Measurements from ENCODE around the gene CERT1.

The CERT1 gene

GRCh38 chr5:75381456-75381855 is 130.0 kb downstream of the CERT1 start:
- no peak for DNase-seq

DNA sequence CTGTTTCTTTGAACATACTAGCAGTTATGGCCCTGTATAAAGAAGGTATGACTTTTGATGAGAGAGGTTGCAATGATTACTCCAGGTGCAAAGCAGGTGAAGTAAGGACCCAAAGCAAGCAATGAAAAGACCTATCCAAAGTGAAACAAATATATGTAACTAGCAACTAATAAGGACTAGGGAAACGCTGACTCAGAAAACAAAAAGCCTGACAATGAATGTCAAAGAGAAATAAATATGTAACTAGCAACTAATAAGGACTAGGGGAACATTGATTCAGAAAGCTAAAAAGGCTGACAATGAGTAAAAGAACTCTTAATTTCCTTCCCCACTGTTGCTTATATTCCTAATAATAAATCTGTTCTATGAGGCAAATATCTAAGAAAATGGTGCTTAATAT is 131.3 kb downstream of the CERT1 start:
- DNase-seq: no peak

DNA sequence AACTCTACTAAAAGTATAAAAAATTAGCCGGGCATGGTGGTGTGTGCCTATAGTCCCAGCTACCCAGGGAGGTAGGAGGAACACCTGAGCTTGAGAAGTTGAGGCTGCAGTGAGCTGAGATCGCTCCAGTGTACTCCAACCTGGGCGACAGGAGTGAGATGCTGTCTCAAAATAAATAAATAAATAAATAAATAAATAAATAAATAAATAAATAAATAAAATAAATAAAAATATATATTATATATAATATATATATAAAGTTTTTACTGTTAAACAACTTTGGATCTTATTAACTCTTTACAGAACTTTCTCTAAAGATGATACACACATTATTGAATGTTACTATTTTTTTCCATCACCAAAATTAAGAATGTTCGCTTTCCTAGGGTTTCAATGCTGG is 136.0 kb downstream of the CERT1 start:
- no peak for DNase-seq

DNA sequence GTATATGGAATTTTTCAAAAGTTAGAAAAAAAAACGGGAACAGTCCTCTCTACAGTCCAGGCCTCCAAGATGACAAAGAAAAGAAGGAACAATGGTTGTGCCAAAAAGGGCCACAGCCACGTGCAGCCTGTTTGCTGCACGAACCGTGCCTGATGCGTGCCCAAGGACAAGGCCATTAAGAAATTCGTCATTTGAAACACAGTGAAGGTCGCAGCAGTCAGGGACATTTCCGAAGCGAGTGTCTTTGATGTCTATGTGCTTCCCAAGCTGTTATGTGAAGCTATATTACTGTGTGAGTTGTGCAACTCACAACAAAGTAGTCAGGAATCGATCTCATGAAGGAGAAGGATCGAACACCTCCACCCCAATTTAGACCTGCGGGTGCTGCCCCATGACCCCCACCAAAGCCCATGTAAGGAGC is 137.0 kb downstream of the CERT1 start:
- no peak for DNase-seq

- no peak for DNase-seq
Observed at GRCh38 chr5:75373862-75374261, 137.6 kb downstream of the CERT1 start.

GRCh38 chr5:75368391-75368790 is 143.0 kb downstream of the CERT1 start:
- DNase-seq: no peak

DNA sequence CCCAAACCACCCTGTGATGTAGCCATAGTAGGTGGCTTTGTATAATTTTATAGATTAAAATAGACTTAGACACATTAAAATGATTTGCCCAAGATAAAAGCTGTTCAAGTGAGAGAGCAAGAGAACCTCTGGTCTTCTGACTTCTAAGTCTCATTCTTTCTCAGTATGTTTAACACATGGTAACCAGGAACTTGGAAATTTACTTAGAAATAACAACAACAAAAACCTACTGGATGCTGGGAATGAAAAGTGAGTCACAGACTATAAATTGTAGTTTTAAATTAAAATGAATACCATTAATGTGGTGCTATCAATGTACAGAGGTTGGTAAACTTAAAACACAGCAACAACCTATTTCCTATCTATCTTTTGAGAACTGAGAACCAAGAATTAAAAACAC is 144.0 kb downstream of the CERT1 start:
- DNase-seq: no peak

DNA sequence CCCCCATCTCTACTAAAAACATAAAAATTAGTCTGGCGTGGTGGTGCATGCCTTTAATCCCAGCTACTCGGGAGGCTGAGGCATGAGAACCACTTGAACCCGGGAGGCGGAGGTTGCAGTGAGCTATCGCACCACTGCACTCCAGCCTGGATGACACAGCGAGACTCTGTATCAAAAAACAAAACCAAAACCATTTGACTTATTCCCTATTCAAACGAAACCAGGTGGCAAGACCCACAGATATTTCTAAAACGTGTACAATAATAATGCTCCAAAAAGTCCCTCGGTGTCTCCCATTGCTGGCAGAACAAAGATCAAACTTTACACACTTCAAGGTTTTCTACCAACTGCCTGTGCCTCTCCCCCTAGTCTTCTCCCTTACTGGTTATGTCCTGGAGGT is 144.6 kb downstream of the CERT1 start:
- no peak for DNase-seq

- no peak for DNase-seq
Observed at GRCh38 chr5:75365740-75366139, 145.7 kb downstream of the CERT1 start.

DNA sequence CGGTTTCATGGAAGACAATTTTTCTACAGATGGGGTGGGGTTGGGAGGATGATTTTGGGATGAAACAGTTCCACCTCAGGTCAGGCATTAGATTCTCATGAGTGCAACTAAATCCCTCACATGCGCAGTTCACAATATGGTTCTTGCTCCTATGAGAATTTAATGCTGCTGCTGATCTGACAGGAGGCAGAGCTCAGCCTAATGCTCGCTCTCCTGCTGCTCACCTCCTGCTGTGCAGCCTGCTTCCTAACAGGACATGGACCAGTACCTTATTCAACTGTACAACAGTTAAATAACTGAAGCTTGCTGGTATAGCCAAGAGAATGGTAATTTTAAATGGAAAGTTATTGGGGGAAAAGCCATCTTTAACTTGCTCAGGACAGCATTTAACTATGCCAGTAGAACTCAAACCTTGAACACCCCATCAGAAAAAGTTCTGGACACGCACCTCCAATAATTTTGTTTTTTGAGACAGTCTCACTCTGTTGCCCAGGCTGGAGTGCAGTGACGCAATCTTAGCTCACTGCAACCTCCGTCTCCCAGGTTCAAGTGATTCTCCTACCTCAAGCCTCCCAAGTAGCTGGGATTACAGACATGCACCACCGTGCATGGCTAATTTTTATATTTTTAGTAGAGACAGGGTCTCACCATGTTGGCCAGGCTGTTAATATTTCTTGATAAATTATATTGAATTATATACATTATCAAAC is 146.7 kb downstream of the CERT1 start:
- no peak for DNase-seq

DNA sequence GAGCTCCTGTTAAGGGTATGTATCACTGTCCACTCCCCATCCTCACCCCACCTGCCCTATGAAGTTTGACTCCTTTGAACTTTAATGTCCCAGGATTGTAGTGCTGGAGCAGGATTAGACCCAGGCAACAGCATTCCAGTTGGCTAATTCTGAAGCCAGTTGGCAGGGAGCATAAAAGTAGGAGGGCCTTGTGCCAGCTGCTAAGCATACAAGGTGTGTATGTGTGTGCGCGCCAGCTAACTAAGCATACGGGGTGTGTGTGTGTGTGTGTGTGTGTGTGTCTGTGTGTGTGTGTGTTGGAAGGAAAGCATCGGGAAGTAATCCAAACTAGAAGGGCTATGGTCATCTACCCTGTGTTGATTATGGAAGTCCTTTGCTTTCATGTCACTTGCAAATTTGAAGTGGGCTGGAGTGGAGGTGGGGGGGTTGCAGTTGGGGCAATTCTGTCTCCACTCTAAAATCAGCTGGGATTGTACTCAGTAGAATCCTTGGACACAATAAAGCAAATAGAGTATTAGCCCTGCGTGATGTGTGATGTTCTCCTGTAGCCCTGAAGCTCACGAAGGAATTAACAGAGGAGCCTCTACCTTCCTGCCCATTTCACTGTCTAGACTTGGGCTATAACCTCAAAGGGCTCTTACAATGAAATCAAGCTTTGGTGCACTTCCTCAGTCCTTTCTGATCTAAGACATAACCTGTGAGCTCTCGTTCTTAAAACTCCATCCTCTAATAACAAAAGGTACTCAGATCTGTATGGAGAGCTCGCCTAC is 147.5 kb downstream of the CERT1 start:
- DNase-seq: no peak

DNA sequence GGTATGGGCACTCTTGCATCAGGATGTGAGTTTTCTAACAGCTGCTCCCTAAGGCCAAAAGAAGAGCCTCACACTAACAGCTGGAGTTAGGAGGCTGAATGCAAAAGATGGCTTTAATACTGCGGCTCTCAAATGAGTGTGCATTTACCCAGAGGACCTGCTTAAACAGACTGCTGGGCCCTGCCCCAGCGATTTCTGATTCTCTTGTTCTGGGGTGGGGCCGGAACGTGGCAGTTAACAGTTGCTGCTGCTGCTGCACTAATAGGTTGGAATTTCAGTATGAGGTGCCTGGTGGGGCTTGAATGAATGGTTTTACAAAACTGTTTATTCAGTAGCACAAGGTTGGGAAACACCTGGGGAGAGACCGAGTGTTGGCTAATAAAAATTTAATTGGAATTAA is 148.3 kb downstream of the CERT1 start:
- DNase-seq: no peak

DNA sequence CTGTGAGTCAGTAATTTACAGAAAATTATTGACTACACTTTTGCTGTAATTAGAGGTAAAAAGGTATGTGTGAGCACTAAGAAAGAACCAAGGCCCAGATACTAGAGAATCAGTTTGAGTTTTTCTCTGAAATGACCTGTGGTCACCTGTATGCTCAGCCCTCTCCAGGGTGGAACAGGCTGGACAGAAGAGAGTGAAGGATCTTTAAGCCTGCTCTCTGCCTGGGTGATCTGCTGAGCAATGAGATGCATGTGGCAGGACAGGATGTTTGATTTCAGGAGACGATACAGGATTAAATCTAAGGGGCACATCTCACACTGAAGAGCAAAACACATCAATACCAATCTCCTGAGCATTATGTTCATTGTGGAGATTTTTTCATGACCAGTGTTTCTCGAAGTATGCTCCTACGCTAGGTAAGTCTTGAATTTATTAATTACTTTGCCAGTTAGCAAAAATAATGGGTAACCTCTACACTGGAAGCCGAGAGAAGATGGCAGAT is 148.9 kb downstream of the CERT1 start:
- no peak for DNase-seq

- DNase-seq: no peak
Observed at GRCh38 chr5:75361310-75361709, 150.1 kb downstream of the CERT1 start.

DNA sequence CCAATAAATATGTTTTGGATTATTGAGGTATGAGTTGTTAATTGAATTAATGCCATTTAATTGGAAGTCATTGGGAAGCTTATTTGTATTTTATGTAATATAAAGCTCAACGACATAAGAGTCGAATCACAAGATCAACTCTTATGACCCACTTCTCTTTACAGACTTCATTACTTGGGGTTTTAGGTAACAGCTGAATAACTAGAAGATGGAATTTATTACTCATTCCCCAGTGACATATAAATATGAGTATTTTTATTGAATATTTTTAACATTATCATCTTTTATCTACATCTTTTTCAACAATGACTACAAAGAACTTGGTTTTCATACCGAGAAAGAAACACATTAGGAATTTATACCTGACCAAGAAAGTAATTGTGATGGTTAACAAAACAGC is 153.3 kb downstream of the CERT1 start:
- no peak for DNase-seq

DNA sequence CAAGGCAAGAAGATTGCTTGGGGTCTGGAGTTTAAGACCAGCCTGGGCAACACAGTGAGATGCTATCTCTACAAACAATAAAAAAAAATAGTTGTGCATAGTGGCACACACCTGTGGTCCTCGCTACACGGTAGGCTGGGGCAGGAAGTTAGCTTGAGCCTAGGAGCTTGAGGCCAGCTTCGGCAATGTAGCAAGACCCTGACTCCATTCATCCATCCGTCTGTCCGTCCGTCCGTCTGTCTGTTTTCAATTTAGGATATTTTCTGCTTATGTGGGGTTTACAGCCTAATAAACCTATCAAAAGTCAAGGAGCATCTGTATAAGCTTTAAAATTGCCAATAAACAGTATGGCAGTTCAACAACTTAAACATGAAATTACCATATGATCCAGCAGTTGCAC is 154.7 kb downstream of the CERT1 start:
- DNase-seq: no peak

GRCh38 chr5:75355236-75355635 is 156.2 kb downstream of the CERT1 start:
- DNase-seq: no peak

- no peak for DNase-seq
Observed at GRCh38 chr5:75351139-75351926, 160.1 kb downstream of the CERT1 start.

DNA sequence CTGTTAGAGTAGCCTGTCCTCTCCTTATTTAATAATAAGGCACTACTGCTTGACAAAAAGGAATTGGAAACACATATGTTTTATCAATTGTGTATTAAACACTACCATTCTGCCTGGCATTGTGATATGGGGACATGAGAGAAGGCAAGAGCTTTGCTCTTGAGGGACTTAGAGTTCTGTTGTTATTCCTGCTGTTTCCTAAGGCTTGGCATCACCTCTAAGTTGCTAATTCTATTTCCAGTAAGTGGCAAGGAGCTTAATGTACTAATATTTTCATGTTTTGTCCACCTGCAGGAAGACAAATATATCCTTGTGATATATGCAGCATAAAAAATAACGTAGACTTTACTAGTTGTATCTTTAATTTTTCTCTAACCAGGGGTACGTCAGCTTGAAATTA is 161.8 kb downstream of the CERT1 start:
- no peak for DNase-seq

DNA sequence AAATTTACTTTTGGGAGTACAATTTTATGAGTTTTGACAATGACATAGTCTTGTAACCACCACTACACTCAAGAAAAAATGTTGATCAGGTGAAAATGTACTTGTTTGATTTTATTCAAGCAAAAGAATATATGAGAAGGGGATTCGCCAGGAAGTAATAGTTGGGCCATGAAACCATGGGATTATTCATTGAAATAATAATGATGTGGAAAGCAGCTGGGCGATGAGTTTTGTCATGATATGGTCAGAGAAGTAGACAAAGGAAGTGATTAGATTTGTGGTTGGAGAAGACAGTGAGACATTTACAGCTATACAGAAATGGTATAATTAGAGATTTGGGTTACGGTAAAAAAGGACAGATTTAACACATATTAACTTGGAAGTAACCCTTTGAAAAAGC is 163.2 kb downstream of the CERT1 start:
- no peak for DNase-seq

- DNase-seq: no peak
Observed at GRCh38 chr5:75342836-75343235, 168.6 kb downstream of the CERT1 start.

DNA sequence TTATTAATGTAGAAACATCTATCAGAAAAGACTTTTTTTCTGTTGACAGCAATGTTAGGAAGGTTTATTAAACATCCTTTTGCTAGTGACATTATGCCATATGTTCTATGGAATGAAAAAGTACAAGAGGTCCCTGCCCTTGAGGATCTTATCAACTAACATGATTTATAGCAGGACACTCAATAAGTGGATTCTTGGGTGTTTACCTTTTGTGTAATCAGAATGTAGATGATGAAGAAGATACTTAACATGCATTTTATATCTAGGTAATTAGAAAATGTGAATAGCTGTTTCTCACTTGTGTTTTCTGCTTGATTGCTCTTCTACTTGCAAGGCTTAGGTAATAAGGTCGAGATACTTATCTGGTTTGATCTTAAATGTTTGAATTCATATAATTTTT is 169.5 kb downstream of the CERT1 start:
- DNase-seq: no peak

DNA sequence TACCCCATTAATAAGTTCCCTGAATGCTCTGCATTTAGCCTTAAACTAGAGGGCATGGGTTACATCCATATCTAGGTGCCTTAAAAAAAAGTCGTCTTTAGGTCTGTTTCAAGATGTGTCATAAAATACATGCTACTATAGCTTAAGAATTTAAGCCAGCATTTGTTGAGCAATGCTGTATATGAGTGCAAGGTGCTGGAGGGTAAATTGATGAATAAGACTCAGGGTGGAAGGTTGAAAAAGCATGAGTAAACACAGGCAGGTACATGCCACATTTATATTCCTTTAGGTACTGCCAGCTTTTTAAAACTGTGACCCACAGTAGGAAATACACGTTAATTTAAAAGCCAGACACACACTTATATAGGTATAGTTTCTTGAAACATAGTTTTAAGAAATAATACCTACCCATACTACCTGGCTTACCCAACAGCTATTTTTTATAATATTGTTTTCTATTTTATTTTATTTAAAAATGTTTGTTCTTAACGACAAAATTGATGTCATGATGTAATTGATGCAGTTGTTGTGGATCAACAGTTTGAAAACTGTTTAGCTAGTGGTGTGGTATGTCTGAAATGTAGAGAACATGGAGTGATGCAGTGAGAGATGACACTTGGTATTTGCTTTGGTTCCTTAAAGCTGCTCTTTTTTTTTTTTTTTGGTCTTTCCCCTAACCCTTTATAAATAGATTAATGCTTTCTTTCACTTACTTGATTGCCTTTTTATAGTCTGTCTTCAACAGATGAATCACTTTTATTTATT is 170.5 kb downstream of the CERT1 start:
- no peak for DNase-seq

All from Kasumi-1 (cell line).